Type B pancreatic cell (in vitro differentiated cells): Measurements from ENCODE around the gene SVIL. TPM values are rescaled to one million over a fixed set of nuclear protein-coding genes. Genes with fewer than 3 reads are reported as not detected.
A peak's percentile ranks its signal among the peaks of the same experiment; 100 is the strongest.
"Not testable (repeated sequence)": the region's sequence is repeated elsewhere in the genome, so short reads cannot be mapped to it uniquely, and the experiment has no call there.

Experiments
- DNase-seq: peaks from one replicate; pipeline ENCODE4 v3.0.0; 2021; ENCODE audit warnings: mixed read lengths; ENCODE audit not compliant: unreplicated experiment; ENCODE audit errors: extremely low spot score
- H3K27ac Mint-ChIP-seq: 2 replicates; pipeline ENCODE4 v1.8.0; 2021; ENCODE audit warnings: mild to moderate bottlenecking, mixed read lengths
- H3K27me3 Mint-ChIP-seq: 2 replicates; pipeline ENCODE4 v1.8.0; 2021; ENCODE audit warnings: mixed read lengths
- H3K36me3 Mint-ChIP-seq: 2 replicates; pipeline ENCODE4 v1.8.0; 2021; ENCODE audit warnings: mixed read lengths
- H3K4me1 Mint-ChIP-seq: one replicate; pipeline ENCODE4 v1.8.0; 2021; ENCODE audit warnings: mixed read lengths; ENCODE audit not compliant: unreplicated experiment
- H3K4me3 Mint-ChIP-seq: 2 replicates; pipeline ENCODE4 v1.8.0; 2021; ENCODE audit warnings: mild to moderate bottlenecking, mixed read lengths
- H3K9me3 Mint-ChIP-seq: 2 replicates; pipeline ENCODE4 v1.8.0; 2021; ENCODE audit warnings: mixed read lengths
- total RNA-seq: library from RNA; stranded (reverse); gene quantifications from 2 replicates; pipeline ENCODE4 v1.2.1, GENCODE V29; 2021; ENCODE audit warnings: low replicate concordance
- TF ChIP-seq, protein P1 (sequence below): fragments of 200-600 bp; sonication (generic); conservative IDR thresholded peaks from 2 replicates; pipeline ENCODE4 v1.5.0; 2021; ENCODE audit warnings: antibody characterized with exemption, mild to moderate bottlenecking

SVIL gene
- total RNA-seq, 1 donor from 2014 or later, result 171 TPM

DNA sequence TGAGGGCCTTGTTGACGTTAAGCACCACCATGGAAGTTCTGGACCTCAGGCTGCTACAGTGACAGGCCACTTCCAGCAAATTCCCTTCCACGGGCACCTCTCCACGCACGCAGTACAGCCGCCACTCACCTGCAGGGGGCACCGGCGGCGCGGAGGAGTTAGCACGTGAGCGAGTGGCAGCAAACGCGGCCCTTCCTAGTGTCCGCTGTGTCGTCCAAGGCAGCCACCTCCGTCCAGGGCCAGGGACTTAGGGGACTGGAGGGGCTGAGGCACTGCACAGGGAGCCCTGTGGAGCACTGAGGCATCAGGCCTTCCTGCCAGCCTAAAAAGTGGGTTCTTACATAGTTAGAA is 164.4 kb downstream of the SVIL start:
- TF ChIP-seq, protein P1, sequence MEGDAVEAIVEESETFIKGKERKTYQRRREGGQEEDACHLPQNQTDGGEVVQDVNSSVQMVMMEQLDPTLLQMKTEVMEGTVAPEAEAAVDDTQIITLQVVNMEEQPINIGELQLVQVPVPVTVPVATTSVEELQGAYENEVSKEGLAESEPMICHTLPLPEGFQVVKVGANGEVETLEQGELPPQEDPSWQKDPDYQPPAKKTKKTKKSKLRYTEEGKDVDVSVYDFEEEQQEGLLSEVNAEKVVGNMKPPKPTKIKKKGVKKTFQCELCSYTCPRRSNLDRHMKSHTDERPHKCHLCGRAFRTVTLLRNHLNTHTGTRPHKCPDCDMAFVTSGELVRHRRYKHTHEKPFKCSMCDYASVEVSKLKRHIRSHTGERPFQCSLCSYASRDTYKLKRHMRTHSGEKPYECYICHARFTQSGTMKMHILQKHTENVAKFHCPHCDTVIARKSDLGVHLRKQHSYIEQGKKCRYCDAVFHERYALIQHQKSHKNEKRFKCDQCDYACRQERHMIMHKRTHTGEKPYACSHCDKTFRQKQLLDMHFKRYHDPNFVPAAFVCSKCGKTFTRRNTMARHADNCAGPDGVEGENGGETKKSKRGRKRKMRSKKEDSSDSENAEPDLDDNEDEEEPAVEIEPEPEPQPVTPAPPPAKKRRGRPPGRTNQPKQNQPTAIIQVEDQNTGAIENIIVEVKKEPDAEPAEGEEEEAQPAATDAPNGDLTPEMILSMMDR, result peak; percentile 66
- H3K27me3 Mint-ChIP-seq, result no peaks in the 10 kb centered on the region
- H3K4me1 Mint-ChIP-seq, result peaks cover 20% of the 10 kb centered on the region
- peak overlapping the region; percentile 48 for H3K27ac Mint-ChIP-seq
- DNase-seq, result no peak
- no peak overlapping the region for H3K4me3 Mint-ChIP-seq
- H3K9me3 Mint-ChIP-seq, result no peaks in the 10 kb centered on the region
- H3K36me3 Mint-ChIP-seq, result peaks cover 53% of the 10 kb centered on the region

DNA sequence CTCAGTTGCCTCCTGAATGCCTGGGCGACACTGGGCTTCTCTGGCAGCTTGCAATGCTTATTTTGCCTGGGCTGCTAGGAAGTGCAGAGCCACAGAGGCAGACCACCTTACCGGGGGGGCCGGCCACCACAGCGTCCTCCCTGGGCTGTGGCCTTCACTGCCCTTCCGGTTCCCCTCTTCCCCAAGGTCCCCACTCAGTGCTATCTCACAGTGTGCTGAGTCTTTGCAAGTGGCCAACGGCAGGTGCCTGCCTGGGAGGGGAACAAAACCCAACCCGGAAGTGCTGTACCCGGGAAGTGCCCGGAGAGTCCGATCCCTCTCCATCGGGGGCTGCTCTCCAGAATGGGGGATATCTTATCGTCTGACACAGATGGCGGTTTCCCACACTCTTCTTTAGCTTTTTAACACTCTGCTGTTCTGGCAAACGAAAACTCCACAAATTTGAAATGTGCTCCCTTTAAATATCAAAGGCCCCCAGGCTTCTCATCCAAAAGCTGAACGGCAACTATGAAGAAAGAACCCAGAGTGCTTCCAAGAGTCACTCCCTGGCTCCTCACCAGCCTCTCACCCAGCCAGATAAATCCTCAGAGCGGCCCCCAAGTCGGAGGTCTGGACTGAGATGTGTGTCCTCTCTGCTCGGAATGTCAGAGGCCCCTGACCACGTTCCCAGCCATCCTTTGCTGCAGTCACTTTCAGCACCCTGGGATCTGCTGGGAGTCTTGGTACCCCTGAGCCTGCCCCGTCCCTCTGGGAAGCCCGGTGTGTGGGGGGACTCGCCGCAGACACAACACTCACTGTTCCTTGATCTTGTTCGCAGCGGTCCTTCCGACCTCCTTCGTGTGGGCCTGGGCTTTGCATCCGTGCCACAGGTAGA is 165.1 kb downstream of the SVIL start:
- Mint-ChIP-seq H3K4me1 (peaks cover 20% of the 10 kb centered on the region), H3K27me3 (no peaks in the 10 kb centered on the region), H3K9me3 (no peaks in the 10 kb centered on the region), H3K36me3 (peaks cover 53% of the 10 kb centered on the region), H3K27ac (peak overlapping the region; percentile 48), H3K4me3 (no peak overlapping the region)
- TF ChIP-seq, protein P1, result no peak
- no peak for DNase-seq

DNA sequence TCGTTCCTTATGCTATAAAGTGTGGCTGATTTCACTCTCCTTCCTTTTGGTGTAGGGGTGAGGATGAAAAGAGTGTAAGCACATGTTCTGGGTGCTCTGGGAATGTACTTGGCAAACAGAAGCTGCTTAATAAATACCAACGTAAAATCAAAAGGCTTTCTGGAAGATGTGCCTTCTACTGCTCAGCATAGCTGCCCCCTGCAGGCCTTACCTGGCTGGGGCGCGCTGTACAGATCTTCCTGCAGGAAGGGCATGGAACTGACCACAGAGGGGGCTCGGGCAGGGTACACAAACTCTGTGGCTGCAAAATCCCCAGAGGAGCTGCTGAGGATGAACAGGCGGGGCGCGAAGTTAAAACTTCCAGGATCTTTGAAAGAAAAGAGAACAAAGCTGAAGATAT is 169.4 kb downstream of the SVIL start:
- Mint-ChIP-seq H3K9me3 (no peaks in the 10 kb centered on the region), H3K27me3 (no peaks in the 10 kb centered on the region), H3K4me1 (no peaks in the 10 kb centered on the region), H3K27ac (no peak overlapping the region), H3K4me3 (no peak overlapping the region), H3K36me3 (peaks cover 57% of the 10 kb centered on the region)
- TF ChIP-seq, protein P1, result peak; percentile 59
- no peak for DNase-seq

DNA sequence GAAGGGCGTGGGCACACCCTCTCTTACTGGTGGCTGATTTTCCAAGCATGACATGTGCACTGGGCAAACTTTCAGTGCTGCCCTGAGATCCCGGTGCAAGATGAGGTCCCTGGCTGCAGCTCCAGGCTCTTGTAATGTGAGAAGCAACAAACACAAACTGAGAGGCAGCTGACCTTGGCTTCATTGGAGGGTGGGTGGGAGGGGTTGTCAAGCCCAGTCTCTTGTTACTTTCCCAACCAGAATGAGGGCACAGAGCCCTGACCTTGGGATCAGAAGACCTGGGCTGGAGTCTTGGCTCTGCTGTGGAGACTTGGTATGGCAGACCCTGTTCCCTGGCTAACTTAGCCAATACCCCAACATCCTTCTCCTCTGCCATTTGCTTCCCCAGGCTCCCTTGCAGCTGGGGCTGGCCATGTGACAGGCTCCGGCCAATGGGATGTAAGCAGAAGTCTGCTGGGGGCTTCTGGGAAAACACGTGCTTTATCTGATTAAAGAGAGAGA is 170.1 kb downstream of the SVIL start:
- not testable (repeated sequence) for DNase-seq, H3K9me3 Mint-ChIP-seq, H3K27me3 Mint-ChIP-seq, H3K4me3 Mint-ChIP-seq, H3K4me1 Mint-ChIP-seq, H3K27ac Mint-ChIP-seq
- peaks cover 61% of the 10 kb centered on the region for H3K36me3 Mint-ChIP-seq

- DNase-seq, result no peak
- Mint-ChIP-seq H3K4me3 (no peak overlapping the region), H3K4me1 (no peaks in the 10 kb centered on the region), H3K27me3 (no peaks in the 10 kb centered on the region), H3K36me3 (peaks cover 54% of the 10 kb centered on the region), H3K9me3 (no peaks in the 10 kb centered on the region), H3K27ac (no peak overlapping the region)
- TF ChIP-seq, protein P1, result no peak
Measured at GRCh38 chr10:29461042-29461441, 173.7 kb downstream of the SVIL start.

DNA sequence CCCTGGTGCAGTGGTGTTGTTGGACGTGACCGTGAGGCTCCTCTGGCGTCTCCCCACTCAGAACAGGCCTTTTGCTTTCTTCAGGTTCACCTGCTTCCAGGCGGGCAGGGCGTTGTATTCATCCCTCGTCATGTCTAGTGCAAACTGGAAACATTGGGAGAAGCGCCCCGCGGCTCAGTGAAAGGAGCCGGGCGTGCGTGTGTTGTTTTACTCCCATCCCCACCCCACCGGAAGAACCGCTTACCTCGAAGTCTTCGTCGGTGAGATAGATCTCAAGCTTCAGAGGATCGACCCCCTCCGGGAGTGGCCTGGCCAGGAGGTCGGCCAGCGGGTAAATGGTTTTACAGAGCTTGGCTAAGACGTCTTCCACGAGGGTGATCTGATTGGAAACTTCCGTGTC is 176.6 kb downstream of the SVIL start:
- not testable (repeated sequence) for H3K9me3 Mint-ChIP-seq, H3K27me3 Mint-ChIP-seq, H3K27ac Mint-ChIP-seq, H3K4me1 Mint-ChIP-seq, H3K4me3 Mint-ChIP-seq, DNase-seq
- peaks cover 44% of the 10 kb centered on the region for H3K36me3 Mint-ChIP-seq
